WTC11 (cell line): ENCODE data around the gene SVOP. TPM values are rescaled to one million over a fixed set of nuclear protein-coding genes. Genes with fewer than 3 reads are reported as not detected.

ENCODE experiments used
- ATAC-seq: fragments of 200-7000 bp; cut with Tn5 transposase; 2 replicates; pipeline ENCODE4 v1.10.0; 2021; ENCODE audit warnings: mild to moderate bottlenecking, moderate library complexity
- CTCF ChIA-PET: fragments of 300-600 bp; sonication (Branson Sonifier 250); formaldehyde crosslinking; loops from one replicate; lab custom pipeline; 2021; ENCODE audit warnings: antibody characterized with exemption; lab: Charles Lee
- POLR2A ChIA-PET: fragments of 350-600 bp; sonication (Branson Sonifier 250); formaldehyde crosslinking; loops from one replicate; lab custom pipeline; 2021; ENCODE audit warnings: antibody characterized with exemption; lab: Charles Lee
- DNase-seq: peaks from one replicate; pipeline ENCODE4 v3.0.0; 2021; ENCODE audit warnings: low spot score
- H3K27ac Mint-ChIP-seq: 2 replicates; pipeline ENCODE4 v1.8.0; 2021; ENCODE audit warnings: mixed read lengths
- H3K27me3 Mint-ChIP-seq: 2 replicates; pipeline ENCODE4 v1.8.0; 2021; ENCODE audit warnings: low read depth, mild to moderate bottlenecking, moderate library complexity, mixed read lengths
- H3K36me3 Mint-ChIP-seq: 2 replicates; pipeline ENCODE4 v1.8.0; 2021; ENCODE audit warnings: mixed read lengths
- H3K4me1 Mint-ChIP-seq: 2 replicates; pipeline ENCODE4 v1.8.0; 2022; ENCODE audit warnings: mixed read lengths
- H3K4me3 Mint-ChIP-seq: 2 replicates; pipeline ENCODE4 v1.8.0; 2021; ENCODE audit warnings: mild to moderate bottlenecking, moderate library complexity, mixed read lengths
- H3K9me3 Mint-ChIP-seq: 2 replicates; pipeline ENCODE4 v1.8.0; 2021; ENCODE audit warnings: mixed read lengths
- ATF1 ChIP-seq: sonication (generic); formaldehyde crosslinking; IDR thresholded peaks from 2 replicates; pipeline ENCODE4 v1.8.1; 2023; ENCODE audit warnings: mild to moderate bottlenecking, moderate library complexity, missing genetic modification reagents
- FOXK1 ChIP-seq: sonication (generic); formaldehyde crosslinking; IDR thresholded peaks from 2 replicates; pipeline ENCODE4 v1.8.0; 2022; ENCODE audit warnings: mild to moderate bottlenecking, moderate library complexity, missing genetic modification reagents
- JAZF1 ChIP-seq: fragments of 250-450 bp; sonication (Bioruptor Pico); IDR thresholded peaks from 2 replicates; pipeline ENCODE4 v1.9.0; 2021; ENCODE audit warnings: moderate library complexity, mild to moderate bottlenecking, inconsistent platforms
- JUN ChIP-seq: sonication (generic); formaldehyde crosslinking; IDR thresholded peaks from 2 replicates; pipeline ENCODE4 v1.8.0; 2023; ENCODE audit warnings: mild to moderate bottlenecking, missing genetic modification reagents
- NFATC4 ChIP-seq: fragments of 250-450 bp; sonication (Bioruptor Pico); IDR thresholded peaks from 2 replicates; pipeline ENCODE4 v1.9.0; 2021; ENCODE audit warnings: mild to moderate bottlenecking
- NFE2L1 ChIP-seq: sonication (generic); formaldehyde crosslinking; IDR thresholded peaks from 2 replicates; pipeline ENCODE4 v1.8.1; 2023; ENCODE audit warnings: missing genetic modification reagents
- NFYB ChIP-seq: sonication (generic); formaldehyde crosslinking; conservative IDR thresholded peaks from 2 replicates; pipeline ENCODE4 v1.8.0; 2022; ENCODE audit warnings: low read depth, missing genetic modification reagents
- RORB ChIP-seq: fragments of 250-450 bp; sonication (Bioruptor Pico); IDR thresholded peaks from 2 replicates; pipeline ENCODE4 v1.9.0; 2021; ENCODE audit warnings: mild to moderate bottlenecking
- SOX15 ChIP-seq: fragments of 250-450 bp; sonication (Bioruptor Pico); IDR thresholded peaks from 2 replicates; pipeline ENCODE4 v1.9.0; 2021; ENCODE audit warnings: mild to moderate bottlenecking
- TCF7 ChIP-seq: sonication (generic); formaldehyde crosslinking; IDR thresholded peaks from 2 replicates; pipeline ENCODE4 v1.8.0; 2022; ENCODE audit warnings: mild to moderate bottlenecking, low read depth, missing genetic modification reagents, moderate library complexity
- TEAD4 ChIP-seq: sonication (generic); formaldehyde crosslinking; IDR thresholded peaks from 2 replicates; pipeline ENCODE4 v1.8.0; 2022; ENCODE audit warnings: mild to moderate bottlenecking, missing genetic modification reagents
- ZBTB21 ChIP-seq: sonication (generic); formaldehyde crosslinking; IDR thresholded peaks from 2 replicates; pipeline ENCODE4 v1.8.1; 2023; ENCODE audit warnings: mild to moderate bottlenecking, missing genetic modification reagents, borderline replicate concordance
- ZNF423 ChIP-seq: fragments of 250-450 bp; sonication (Bioruptor Pico); IDR thresholded peaks from 2 replicates; pipeline ENCODE4 v2.1.2; 2022; ENCODE audit warnings: mild to moderate bottlenecking, moderate library complexity
- total RNA-seq: library from RNA; stranded (reverse); gene quantifications from 3 replicates; pipeline ENCODE4 v1.2.3, GENCODE V29; 2021
- TF ChIP-seq, protein P1 (sequence below): sonication (generic); formaldehyde crosslinking; conservative IDR thresholded peaks from 2 replicates; pipeline ENCODE4 v1.8.1; 2023; ENCODE audit warnings: mild to moderate bottlenecking, low read depth, missing genetic modification reagents, moderate library complexity
- TF ChIP-seq, protein P2 (sequence below): sonication (generic); formaldehyde crosslinking; IDR thresholded peaks from 2 replicates; pipeline ENCODE4 v1.8.0; 2023; ENCODE audit warnings: missing genetic modification reagents
- TF ChIP-seq, protein P3 (sequence below): fragments of 250-450 bp; sonication (Bioruptor Pico); IDR thresholded peaks from 2 replicates; pipeline ENCODE4 v1.9.0; 2021; ENCODE audit warnings: mild to moderate bottlenecking, borderline replicate concordance
- TF ChIP-seq, protein P4 (sequence below): sonication (generic); formaldehyde crosslinking; IDR thresholded peaks from 2 replicates; pipeline ENCODE4 v1.8.1; 2023; ENCODE audit warnings: mild to moderate bottlenecking, moderate library complexity, missing genetic modification reagents

Gene SVOP
- total RNA-seq, 1 experiment from 2014 or later: 0.04 TPM

DNA sequence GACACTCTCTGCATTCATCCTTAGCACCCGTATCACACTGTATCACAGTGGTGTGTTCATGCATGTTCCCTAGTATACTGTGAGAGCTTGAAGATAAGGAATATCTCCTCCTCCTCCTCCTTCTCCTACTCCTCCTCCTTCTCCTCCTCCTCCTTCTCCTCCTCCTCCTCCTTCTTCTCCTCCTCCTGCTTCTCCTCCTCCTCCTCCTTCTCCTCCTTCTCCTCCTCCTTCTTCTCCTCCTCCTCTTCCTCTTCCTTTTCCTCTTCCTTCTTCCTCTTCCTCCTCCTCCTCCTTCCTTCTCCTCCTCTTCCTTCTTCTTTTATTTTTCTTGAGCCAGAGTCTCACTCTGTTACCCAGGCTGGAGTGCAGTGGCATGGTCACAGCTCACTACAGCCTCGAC, 113.9 kb downstream of the SVOP start (continued):
- no peak for TF ChIP-seq ATF1 (CRISPR knock-in tag)

DNA sequence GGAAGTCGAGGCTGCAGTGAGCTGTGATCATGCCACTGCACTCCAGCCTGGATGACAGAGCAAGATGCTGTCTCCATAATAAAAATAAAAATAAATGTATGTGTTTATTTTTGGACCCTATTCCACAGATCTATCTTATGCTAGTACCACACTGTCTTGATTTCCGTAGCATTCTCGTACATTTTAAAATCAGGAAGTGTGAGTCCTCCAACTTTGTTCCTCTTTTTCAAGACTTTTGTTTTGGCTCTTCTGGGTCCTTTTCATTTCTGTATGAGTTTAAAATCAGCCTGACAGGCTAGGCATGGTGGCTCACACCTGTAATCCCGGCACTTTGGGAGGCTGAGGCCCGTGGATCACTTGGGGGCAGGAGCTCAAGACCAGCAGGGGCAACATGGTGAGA, 115.1 kb downstream of the SVOP start:
- no peak overlapping the region for H3K27ac Mint-ChIP-seq
- CTCF ChIA-PET: interaction anchor here (1.1 kb wide), 1 partner anchor 174 kb away, joined by 3 read pairs; the partner anchor contains the start of gene CORO1C

DNA sequence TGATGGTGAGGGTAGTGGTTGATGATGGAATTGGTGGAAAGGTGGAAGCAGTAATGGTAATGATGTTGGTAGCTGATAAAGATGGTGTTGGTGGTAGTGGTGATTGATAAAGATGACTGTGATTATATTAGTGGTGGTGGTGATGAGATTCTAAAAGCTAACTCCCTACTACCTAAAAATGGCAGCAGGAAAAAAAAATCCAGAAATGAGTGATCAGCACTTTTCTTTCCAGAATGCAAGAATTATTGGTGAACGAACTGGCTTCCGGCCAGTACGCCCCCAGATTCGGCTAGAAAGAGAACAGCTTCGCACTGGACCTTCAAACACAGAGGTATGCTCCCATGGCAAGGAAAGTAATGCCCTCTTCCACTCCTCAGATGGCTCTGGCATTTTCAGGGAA, 121.7 kb downstream of the SVOP start:
- ChIA-PET CTCF (no interaction called here), POLR2A (no interaction called here)
- ATAC-seq (no peak), DNase-seq (no peak)
- H3K27me3 Mint-ChIP-seq: peaks cover 4% of the 10 kb centered on the region
- H3K27ac Mint-ChIP-seq: no peak overlapping the region
- H3K4me1 Mint-ChIP-seq: no peaks in the 10 kb centered on the region
- no peak for TF ChIP-seq TCF7 (CRISPR knock-in tag)
- no peak for TF ChIP-seq SOX15 (CRISPR knock-in tag)
- TF ChIP-seq, protein P1, sequence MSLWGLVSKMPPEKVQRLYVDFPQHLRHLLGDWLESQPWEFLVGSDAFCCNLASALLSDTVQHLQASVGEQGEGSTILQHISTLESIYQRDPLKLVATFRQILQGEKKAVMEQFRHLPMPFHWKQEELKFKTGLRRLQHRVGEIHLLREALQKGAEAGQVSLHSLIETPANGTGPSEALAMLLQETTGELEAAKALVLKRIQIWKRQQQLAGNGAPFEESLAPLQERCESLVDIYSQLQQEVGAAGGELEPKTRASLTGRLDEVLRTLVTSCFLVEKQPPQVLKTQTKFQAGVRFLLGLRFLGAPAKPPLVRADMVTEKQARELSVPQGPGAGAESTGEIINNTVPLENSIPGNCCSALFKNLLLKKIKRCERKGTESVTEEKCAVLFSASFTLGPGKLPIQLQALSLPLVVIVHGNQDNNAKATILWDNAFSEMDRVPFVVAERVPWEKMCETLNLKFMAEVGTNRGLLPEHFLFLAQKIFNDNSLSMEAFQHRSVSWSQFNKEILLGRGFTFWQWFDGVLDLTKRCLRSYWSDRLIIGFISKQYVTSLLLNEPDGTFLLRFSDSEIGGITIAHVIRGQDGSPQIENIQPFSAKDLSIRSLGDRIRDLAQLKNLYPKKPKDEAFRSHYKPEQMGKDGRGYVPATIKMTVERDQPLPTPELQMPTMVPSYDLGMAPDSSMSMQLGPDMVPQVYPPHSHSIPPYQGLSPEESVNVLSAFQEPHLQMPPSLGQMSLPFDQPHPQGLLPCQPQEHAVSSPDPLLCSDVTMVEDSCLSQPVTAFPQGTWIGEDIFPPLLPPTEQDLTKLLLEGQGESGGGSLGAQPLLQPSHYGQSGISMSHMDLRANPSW (CRISPR knock-in tag): no peak
- TF ChIP-seq, protein P2, sequence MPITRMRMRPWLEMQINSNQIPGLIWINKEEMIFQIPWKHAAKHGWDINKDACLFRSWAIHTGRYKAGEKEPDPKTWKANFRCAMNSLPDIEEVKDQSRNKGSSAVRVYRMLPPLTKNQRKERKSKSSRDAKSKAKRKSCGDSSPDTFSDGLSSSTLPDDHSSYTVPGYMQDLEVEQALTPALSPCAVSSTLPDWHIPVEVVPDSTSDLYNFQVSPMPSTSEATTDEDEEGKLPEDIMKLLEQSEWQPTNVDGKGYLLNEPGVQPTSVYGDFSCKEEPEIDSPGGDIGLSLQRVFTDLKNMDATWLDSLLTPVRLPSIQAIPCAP (CRISPR knock-in tag): no peak
- TF ChIP-seq JUN (CRISPR knock-in tag): no peak
- no peak for TF ChIP-seq TEAD4
- no peak for TF ChIP-seq FOXK1 (CRISPR knock-in tag)
- no peak for TF ChIP-seq NFATC4 (CRISPR knock-in tag)
- no peak for TF ChIP-seq NFYB (CRISPR knock-in tag)
- TF ChIP-seq, all 79 proteins: peak for 0
- H3K36me3 Mint-ChIP-seq: no peaks in the 10 kb centered on the region
- no peak overlapping the region for H3K4me3 Mint-ChIP-seq
- peaks cover 7% of the 10 kb centered on the region for H3K9me3 Mint-ChIP-seq

More for the DNA sequence above, 115.1 kb downstream of the SVOP start:
- POLR2A ChIA-PET: no interaction called here
- Mint-ChIP-seq H3K36me3 (no peaks in the 10 kb centered on the region), H3K4me3 (no peak overlapping the region), H3K27me3 (peaks cover 8% of the 10 kb centered on the region), H3K4me1 (peaks cover 5% of the 10 kb centered on the region), H3K9me3 (no peaks in the 10 kb centered on the region)
- TF ChIP-seq JUN (CRISPR knock-in tag): no peak
- ATAC-seq: no peak
- DNase-seq: no peak

DNA sequence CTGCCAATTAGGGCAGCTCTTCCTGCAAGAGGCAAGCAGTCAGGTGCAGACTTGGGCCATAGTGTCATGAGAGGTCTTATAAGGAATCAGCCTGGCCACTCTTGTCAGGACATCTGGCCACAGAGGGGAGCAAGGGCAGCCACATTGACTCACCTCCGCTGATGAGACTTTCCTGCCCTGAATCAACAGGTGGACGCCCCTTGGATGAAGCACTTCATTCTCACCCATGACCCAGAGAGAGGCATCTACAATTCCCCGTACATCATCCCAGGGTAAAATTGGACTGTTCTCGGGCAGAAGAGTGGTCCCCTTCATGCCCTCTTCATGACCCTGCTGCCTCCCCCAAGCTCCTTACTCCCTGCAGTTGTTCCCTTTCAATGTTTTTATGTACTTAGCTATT, 124.1 kb downstream of the SVOP start:
- Mint-ChIP-seq H3K4me1 (no peaks in the 10 kb centered on the region), H3K36me3 (no peaks in the 10 kb centered on the region)
- POLR2A ChIA-PET: no interaction called here
- no peak for TF ChIP-seq ZBTB21 (CRISPR knock-in tag)
- no peak for TF ChIP-seq ZNF423 (CRISPR knock-in tag)
- no peak for TF ChIP-seq RORB (CRISPR knock-in tag)
- TF ChIP-seq, protein P3, sequence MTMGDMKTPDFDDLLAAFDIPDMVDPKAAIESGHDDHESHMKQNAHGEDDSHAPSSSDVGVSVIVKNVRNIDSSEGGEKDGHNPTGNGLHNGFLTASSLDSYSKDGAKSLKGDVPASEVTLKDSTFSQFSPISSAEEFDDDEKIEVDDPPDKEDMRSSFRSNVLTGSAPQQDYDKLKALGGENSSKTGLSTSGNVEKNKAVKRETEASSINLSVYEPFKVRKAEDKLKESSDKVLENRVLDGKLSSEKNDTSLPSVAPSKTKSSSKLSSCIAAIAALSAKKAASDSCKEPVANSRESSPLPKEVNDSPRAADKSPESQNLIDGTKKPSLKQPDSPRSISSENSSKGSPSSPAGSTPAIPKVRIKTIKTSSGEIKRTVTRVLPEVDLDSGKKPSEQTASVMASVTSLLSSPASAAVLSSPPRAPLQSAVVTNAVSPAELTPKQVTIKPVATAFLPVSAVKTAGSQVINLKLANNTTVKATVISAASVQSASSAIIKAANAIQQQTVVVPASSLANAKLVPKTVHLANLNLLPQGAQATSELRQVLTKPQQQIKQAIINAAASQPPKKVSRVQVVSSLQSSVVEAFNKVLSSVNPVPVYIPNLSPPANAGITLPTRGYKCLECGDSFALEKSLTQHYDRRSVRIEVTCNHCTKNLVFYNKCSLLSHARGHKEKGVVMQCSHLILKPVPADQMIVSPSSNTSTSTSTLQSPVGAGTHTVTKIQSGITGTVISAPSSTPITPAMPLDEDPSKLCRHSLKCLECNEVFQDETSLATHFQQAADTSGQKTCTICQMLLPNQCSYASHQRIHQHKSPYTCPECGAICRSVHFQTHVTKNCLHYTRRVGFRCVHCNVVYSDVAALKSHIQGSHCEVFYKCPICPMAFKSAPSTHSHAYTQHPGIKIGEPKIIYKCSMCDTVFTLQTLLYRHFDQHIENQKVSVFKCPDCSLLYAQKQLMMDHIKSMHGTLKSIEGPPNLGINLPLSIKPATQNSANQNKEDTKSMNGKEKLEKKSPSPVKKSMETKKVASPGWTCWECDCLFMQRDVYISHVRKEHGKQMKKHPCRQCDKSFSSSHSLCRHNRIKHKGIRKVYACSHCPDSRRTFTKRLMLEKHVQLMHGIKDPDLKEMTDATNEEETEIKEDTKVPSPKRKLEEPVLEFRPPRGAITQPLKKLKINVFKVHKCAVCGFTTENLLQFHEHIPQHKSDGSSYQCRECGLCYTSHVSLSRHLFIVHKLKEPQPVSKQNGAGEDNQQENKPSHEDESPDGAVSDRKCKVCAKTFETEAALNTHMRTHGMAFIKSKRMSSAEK (CRISPR knock-in tag): no peak
- no peak for TF ChIP-seq NFE2L1 (CRISPR knock-in tag)
- TF ChIP-seq JAZF1 (CRISPR knock-in tag): no peak
- TF ChIP-seq, protein P4, sequence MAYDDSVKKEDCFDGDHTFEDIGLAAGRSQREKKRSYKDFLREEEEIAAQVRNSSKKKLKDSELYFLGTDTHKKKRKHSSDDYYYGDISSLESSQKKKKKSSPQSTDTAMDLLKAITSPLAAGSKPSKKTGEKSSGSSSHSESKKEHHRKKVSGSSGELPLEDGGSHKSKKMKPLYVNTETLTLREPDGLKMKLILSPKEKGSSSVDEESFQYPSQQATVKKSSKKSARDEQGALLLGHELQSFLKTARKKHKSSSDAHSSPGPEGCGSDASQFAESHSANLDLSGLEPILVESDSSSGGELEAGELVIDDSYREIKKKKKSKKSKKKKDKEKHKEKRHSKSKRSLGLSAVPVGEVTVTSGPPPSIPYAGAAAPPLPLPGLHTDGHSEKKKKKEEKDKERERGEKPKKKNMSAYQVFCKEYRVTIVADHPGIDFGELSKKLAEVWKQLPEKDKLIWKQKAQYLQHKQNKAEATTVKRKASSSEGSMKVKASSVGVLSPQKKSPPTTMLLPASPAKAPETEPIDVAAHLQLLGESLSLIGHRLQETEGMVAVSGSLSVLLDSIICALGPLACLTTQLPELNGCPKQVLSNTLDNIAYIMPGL (CRISPR knock-in tag): no peak
- TF ChIP-seq TCF7 (CRISPR knock-in tag): no peak
- TF ChIP-seq, all 79 proteins: peak for 0
- DNase-seq (no peak), ATAC-seq (no peak)
- Mint-ChIP-seq H3K27me3 (peaks cover 4% of the 10 kb centered on the region), H3K27ac (no peak overlapping the region), H3K4me3 (no peak overlapping the region), H3K9me3 (peaks cover 7% of the 10 kb centered on the region)
- CTCF ChIA-PET: interaction anchor here (0.6 kb wide), 1 partner anchor 233 kb away, joined by 5 read pairs; no protein-coding TSS in a partner anchor
